Fibroblast of the conjunctiva (primary cell): ENCODE data around the gene PTGER4.
A peak's percentile ranks its signal among the peaks of the same experiment; 100 is the strongest.

Experiments
- DNase-seq: peaks from one replicate; pipeline ENCODE4 v3.0.0-alpha.2; 2010; ENCODE audit warnings: low read depth

Gene PTGER4

GRCh38 chr5:40669606-40670390 is 9.9 kb upstream of the PTGER4 start:
- no peak for DNase-seq

GRCh38 chr5:40672425-40672824 is 7.3 kb upstream of the PTGER4 start:
- no peak for DNase-seq

GRCh38 chr5:40674661-40675235 is 5.0 kb upstream of the PTGER4 start:
- DNase-seq = no peak

- DNase-seq = no peak
These were observed 4.2 kb upstream of the PTGER4 start for GRCh38 chr5:40675396-40676133.

GRCh38 chr5:40676613-40677343 is 2.9 kb upstream of the PTGER4 start:
- peak; percentile 55 for DNase-seq

GRCh38 chr5:40677456-40677855 is 2.3 kb upstream of the PTGER4 start:
- DNase-seq = no peak

- DNase-seq = no peak
These were observed 1.7 kb upstream of the PTGER4 start for GRCh38 chr5:40678026-40678425.

GRCh38 chr5:40678460-40679147 is 1.1 kb upstream of the PTGER4 start:
- DNase-seq = no peak

- peak; percentile 78 for DNase-seq
These were observed 385 bp upstream of the PTGER4 start for GRCh38 chr5:40679148-40679912.

- DNase-seq = no peak
These were observed 1.1 kb downstream of the PTGER4 start for GRCh38 chr5:40680741-40681362.

GRCh38 chr5:40681363-40682153 is 1.8 kb downstream of the PTGER4 start:
- DNase-seq = no peak

GRCh38 chr5:40682154-40683017 is 2.7 kb downstream of the PTGER4 start:
- DNase-seq = no peak

GRCh38 chr5:40683305-40683704 is 3.6 kb downstream of the PTGER4 start:
- DNase-seq = no peak

- DNase-seq = no peak
These were observed 5.5 kb downstream of the PTGER4 start for GRCh38 chr5:40685193-40685592.

GRCh38 chr5:40685976-40686486 is 6.3 kb downstream of the PTGER4 start:
- DNase-seq = no peak

- DNase-seq = no peak
These were observed 7.6 kb downstream of the PTGER4 start for GRCh38 chr5:40687321-40687720.

GRCh38 chr5:40688127-40688761 is 8.5 kb downstream of the PTGER4 start:
- DNase-seq = peak; percentile 88

GRCh38 chr5:40688996-40689395 is 9.3 kb downstream of the PTGER4 start:
- no peak for DNase-seq
